Epithelial cell of esophagus (primary cell): Measurements from ENCODE around the gene FIZ1.

Experiments
- DNase-seq: peaks from one replicate; pipeline ENCODE4 v3.0.0; 2010; ENCODE audit warnings: low read depth
- H3K4me3 ChIP-seq: 2 replicates; pipeline ENCODE4 v1.5.1; 2011; ENCODE audit warnings: mild to moderate bottlenecking, low read length, control low read depth
- TF ChIP-seq, protein P1 (sequence below): IDR thresholded peaks from 2 replicates; pipeline ENCODE4 v1.5.1; 2011; ENCODE audit warnings: low read depth, mild to moderate bottlenecking, low read length, control low read depth, inconsistent platforms; ENCODE audit not compliant: insufficient read depth; ENCODE audit errors: missing control alignments

The FIZ1 gene

DNA sequence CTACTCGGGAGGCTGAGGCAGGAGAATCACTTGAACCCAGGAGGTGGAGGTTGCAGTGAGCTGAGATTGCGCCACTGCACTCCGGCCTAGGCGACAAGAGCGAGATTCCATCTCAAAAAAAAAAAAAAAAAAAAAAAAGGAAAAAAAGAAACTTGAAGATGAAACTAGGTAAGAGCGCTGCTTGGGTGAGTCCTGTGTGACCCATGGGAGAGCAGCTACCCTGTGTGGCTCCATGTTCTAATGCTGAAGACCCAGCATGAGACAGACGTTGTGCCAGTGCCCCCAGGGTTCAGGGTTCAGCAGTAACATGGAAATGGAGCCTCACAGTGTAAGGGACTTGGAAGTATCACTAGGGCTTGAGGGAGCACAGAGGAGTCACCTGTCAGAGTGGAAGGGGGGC, 19.1 kb upstream of the FIZ1 start:
- TF ChIP-seq, protein P1, sequence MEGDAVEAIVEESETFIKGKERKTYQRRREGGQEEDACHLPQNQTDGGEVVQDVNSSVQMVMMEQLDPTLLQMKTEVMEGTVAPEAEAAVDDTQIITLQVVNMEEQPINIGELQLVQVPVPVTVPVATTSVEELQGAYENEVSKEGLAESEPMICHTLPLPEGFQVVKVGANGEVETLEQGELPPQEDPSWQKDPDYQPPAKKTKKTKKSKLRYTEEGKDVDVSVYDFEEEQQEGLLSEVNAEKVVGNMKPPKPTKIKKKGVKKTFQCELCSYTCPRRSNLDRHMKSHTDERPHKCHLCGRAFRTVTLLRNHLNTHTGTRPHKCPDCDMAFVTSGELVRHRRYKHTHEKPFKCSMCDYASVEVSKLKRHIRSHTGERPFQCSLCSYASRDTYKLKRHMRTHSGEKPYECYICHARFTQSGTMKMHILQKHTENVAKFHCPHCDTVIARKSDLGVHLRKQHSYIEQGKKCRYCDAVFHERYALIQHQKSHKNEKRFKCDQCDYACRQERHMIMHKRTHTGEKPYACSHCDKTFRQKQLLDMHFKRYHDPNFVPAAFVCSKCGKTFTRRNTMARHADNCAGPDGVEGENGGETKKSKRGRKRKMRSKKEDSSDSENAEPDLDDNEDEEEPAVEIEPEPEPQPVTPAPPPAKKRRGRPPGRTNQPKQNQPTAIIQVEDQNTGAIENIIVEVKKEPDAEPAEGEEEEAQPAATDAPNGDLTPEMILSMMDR, result no peak
- DNase-seq, result no peak
- H3K4me3 ChIP-seq, result no peak overlapping the region

GRCh38 chr19:55617426-55617825, 18.1 kb upstream of the FIZ1 start:
- no peak overlapping the region for H3K4me3 ChIP-seq
- TF ChIP-seq, protein P1, result no peak
- DNase-seq, result no peak

- DNase-seq, result no peak
- no peak overlapping the region for H3K4me3 ChIP-seq
- TF ChIP-seq, protein P1, result no peak
These were observed 17.1 kb upstream of the FIZ1 start for GRCh38 chr19:55616395-55616875.

DNA sequence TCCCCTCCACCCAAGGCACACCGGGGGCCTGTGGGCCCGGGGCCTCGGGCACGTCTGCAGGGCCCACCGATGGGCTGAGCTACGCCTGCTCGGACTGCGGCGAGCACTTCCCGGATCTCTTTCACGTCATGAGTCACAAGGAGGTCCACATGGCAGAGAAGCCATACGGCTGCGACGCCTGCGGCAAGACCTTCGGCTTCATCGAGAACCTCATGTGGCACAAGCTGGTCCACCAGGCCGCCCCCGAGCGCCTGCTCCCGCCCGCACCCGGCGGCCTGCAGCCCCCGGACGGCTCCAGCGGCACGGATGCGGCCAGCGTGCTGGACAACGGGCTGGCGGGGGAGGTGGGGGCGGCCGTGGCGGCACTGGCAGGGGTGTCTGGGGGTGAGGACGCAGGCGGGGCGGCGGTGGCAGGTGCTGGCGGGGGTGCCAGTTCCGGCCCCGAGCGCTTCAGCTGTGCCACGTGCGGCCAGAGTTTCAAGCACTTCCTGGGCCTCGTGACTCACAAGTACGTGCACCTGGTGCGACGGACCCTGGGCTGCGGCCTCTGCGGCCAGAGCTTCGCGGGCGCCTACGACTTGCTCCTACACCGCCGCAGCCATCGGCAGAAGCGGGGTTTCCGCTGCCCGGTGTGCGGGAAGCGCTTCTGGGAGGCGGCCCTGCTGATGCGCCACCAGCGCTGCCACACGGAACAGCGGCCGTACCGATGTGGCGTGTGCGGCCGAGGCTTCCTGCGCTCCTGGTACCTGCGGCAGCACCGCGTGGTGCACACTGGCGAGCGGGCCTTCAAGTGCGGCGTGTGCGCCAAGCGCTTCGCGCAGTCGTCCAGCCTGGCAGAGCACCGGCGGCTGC, 16.5 kb upstream of the FIZ1 start:
- H3K4me3 ChIP-seq, result no peak overlapping the region
- TF ChIP-seq, protein P1, result no peak
- no peak for DNase-seq

- no peak for DNase-seq
- TF ChIP-seq, protein P1, result no peak
- no peak overlapping the region for H3K4me3 ChIP-seq
These were observed 15.6 kb upstream of the FIZ1 start for GRCh38 chr19:55614711-55615542.

- no peak for DNase-seq
These were observed 14.8 kb upstream of the FIZ1 start for GRCh38 chr19:55613930-55614710.

More at GRCh38 chr19:55613930-55614710, 14.8 kb upstream of the FIZ1 start:
- TF ChIP-seq, protein P1, result no peak
- no peak overlapping the region for H3K4me3 ChIP-seq
